HepG2 (cell line): ENCODE data around the gene NOS1AP. TPM values are rescaled to one million over a fixed set of nuclear protein-coding genes. Genes with fewer than 3 reads are reported as not detected.

ENCODE experiments used
- ATAC-seq: fragments of 200-7000 bp; cut with Tn5 transposase; 3 replicates; pipeline ENCODE4 v1.9.1; 2020; ENCODE audit warnings: mild to moderate bottlenecking, moderate library complexity
- BruUV-seq: library from RNA; stranded (reverse); fragments of 400-500 nt; replicated peaks from 2 replicates; lab custom pipeline; 2021; lab: Mats Ljungman, UMichigan
- CTCF ChIA-PET: fragments of 300-600 bp; formaldehyde crosslinking; extraction: SDS; loops from one replicate; lab custom pipeline; 2021; ENCODE audit warnings: low total read pairs, inconsistent platforms, low intra/inter-chr PET ratio; lab: Yijun Ruan, JAX
- POLR2A ChIA-PET: fragments of 350-600 bp; sonication (Branson Sonifier 250); formaldehyde crosslinking; loops from one replicate; lab custom pipeline; 2020; ENCODE audit warnings: antibody characterized with exemption, inconsistent platforms; lab: Yijun Ruan, JAX
- DNase-seq: peaks from one replicate; pipeline ENCODE4 v3.0.0-alpha.2; 2015; ENCODE audit warnings: low spot score
- FAIRE-seq: peaks from 3 replicates; lab custom pipeline; 2011; peaks lifted over from hg19 to GRCh38; lab: Jason Lieb, UNC
- H2AFZ ChIP-seq: one replicate; pipeline ENCODE4 v1.6.1; 2011; ENCODE audit warnings: low read length, inconsistent platforms
- H3K27ac ChIP-seq: fragments of 300-600 bp; 3 replicates; pipeline ENCODE4 v1.8.0; 2011; ENCODE audit warnings: mixed run types, mild to moderate bottlenecking, mixed read lengths, low read length, inconsistent platforms; ENCODE audit not compliant: insufficient read depth; ENCODE audit errors: extremely low read length
- H3K27me3 ChIP-seq, 2 experiments: fragments of 200-600 bp in 1 of 2; 2 replicates in 1 of 2; 3 replicates in 1 of 2; pipeline versions ENCODE4 v1.6.0 to v1.8.0; 2011; ENCODE audit warnings: low read length in 2 of 2, mild to moderate bottlenecking in 2 of 2, moderate library complexity in 2 of 2, inconsistent platforms in 1 of 2; ENCODE audit not compliant: insufficient read depth in 2 of 2, control insufficient read depth in 1 of 2
- H3K36me3 ChIP-seq, 2 experiments: fragments of 200-600 bp in 1 of 2; replicated peaks in 1 of 2; 2 replicates in 1 of 2; 3 replicates in 1 of 2; pipeline versions ENCODE4 v1.5.1 to v1.8.0; 2011; ENCODE audit warnings: low read length in 2 of 2, inconsistent platforms in 1 of 2; ENCODE audit not compliant: insufficient read depth in 2 of 2, control insufficient read depth in 1 of 2
- H3K4me1 ChIP-seq: 2 replicates; pipeline ENCODE4 v1.5.1; 2012; ENCODE audit warnings: low read length, inconsistent platforms; ENCODE audit not compliant: insufficient read depth
- H3K4me2 ChIP-seq: 2 replicates; pipeline ENCODE4 v1.6.0; 2011; ENCODE audit warnings: low read depth, low read length, inconsistent platforms
- H3K4me3 ChIP-seq, 3 experiments: fragments of 200-600 bp in 1 of 3; sonication (generic), shearing (Covaris generic) in 1 of 3; replicated peaks in 1 of 3; 2 replicates each; pipeline ENCODE4 v1.5.1; 2011 to 2016; ENCODE audit warnings: low read length in 3 of 3, inconsistent platforms in 2 of 3, low read depth in 2 of 3, mild to moderate bottlenecking in 2 of 3, control low read depth in 1 of 3, mixed read lengths in 1 of 3; ENCODE audit not compliant: insufficient read depth in 1 of 3
- H3K79me2 ChIP-seq: one replicate; pipeline ENCODE4 v1.6.1; 2011; ENCODE audit warnings: low read length, inconsistent platforms; ENCODE audit not compliant: insufficient read depth
- H3K9ac ChIP-seq: 2 replicates; pipeline ENCODE4 v1.6.0; 2011; ENCODE audit warnings: mild to moderate bottlenecking, low read depth, low read length, inconsistent platforms; ENCODE audit not compliant: insufficient read depth
- H3K9me3 ChIP-seq: 2 replicates; pipeline ENCODE4 v1.5.1; 2012; ENCODE audit warnings: mild to moderate bottlenecking, low read length
- H4K20me1 ChIP-seq: 2 replicates; pipeline ENCODE4 v1.6.0; 2011; ENCODE audit warnings: inconsistent platforms, mild to moderate bottlenecking, low read length, moderate library complexity; ENCODE audit not compliant: insufficient read depth
- CERS6 ChIP-seq: sonication (generic); formaldehyde crosslinking; IDR thresholded peaks from 2 replicates; pipeline ENCODE4 v1.5.0; 2020; ENCODE audit warnings: missing genetic modification reagents
- ELF1 ChIP-seq: sonication (generic); formaldehyde crosslinking; IDR thresholded peaks from 2 replicates; pipeline ENCODE4 v1.4.0; 2020; ENCODE audit warnings: missing genetic modification reagents
- GFI1 ChIP-seq: sonication (generic); formaldehyde crosslinking; IDR thresholded peaks from 2 replicates; pipeline ENCODE4 v1.5.0; 2020; ENCODE audit warnings: missing genetic modification reagents, mild to moderate bottlenecking, borderline replicate concordance
- IRF1 ChIP-seq: sonication (generic); formaldehyde crosslinking; IDR thresholded peaks from 2 replicates; pipeline ENCODE4 v1.4.0; 2020; ENCODE audit warnings: low read depth, mild to moderate bottlenecking, missing genetic modification reagents
- NKX3-1 ChIP-seq: sonication (generic); formaldehyde crosslinking; IDR thresholded peaks from 2 replicates; pipeline ENCODE4 v1.5.0; 2020; ENCODE audit warnings: missing genetic modification reagents
- RFX1 ChIP-seq: fragments of 450-650 bp; IDR thresholded peaks from 2 replicates; pipeline ENCODE4 v1.6.1; 2017
- SOX5 ChIP-seq: IDR thresholded peaks from 2 replicates; pipeline ENCODE4 v1.6.1; 2016; ENCODE audit warnings: borderline replicate concordance
- SRY ChIP-seq: sonication (generic); formaldehyde crosslinking; IDR thresholded peaks from 2 replicates; pipeline ENCODE4 v1.8.0; 2022; ENCODE audit warnings: mild to moderate bottlenecking, missing genetic modification reagents
- ZFX ChIP-seq: sonication (generic); formaldehyde crosslinking; IDR thresholded peaks from 2 replicates; pipeline ENCODE4 v1.4.0; 2020; ENCODE audit warnings: mild to moderate bottlenecking, low read depth, missing genetic modification reagents, moderate library complexity
- ZMYM4 ChIP-seq: sonication (generic); formaldehyde crosslinking; IDR thresholded peaks from 2 replicates; pipeline ENCODE4 v1.8.1; 2023; ENCODE audit warnings: mild to moderate bottlenecking, missing genetic modification reagents
- ZNF224 ChIP-seq: sonication (generic); formaldehyde crosslinking; IDR thresholded peaks from 2 replicates; pipeline ENCODE4 v1.5.0; 2020; ENCODE audit warnings: mild to moderate bottlenecking, missing genetic modification reagents
- ZNF333 ChIP-seq: sonication (generic); formaldehyde crosslinking; IDR thresholded peaks from 2 replicates; pipeline ENCODE4 v1.4.0; 2020; ENCODE audit warnings: mild to moderate bottlenecking, missing genetic modification reagents, borderline replicate concordance
- ZNF33B ChIP-seq: sonication (generic); formaldehyde crosslinking; IDR thresholded peaks from 2 replicates; pipeline ENCODE4 v1.5.1; 2020; ENCODE audit warnings: mild to moderate bottlenecking, missing genetic modification reagents
- ZNF709 ChIP-seq: sonication (generic); formaldehyde crosslinking; IDR thresholded peaks from 2 replicates; pipeline ENCODE4 v1.5.0; 2020; ENCODE audit warnings: mild to moderate bottlenecking, missing genetic modification reagents
- WGBS: methylation state at CpG from one replicate; pipeline ENCODE4 v1.1.6; 2017; ENCODE audit warnings: low lambda C conversion rate; 5-methylcytosine and 5-hydroxymethylcytosine counted together
- in situ Hi-C: cut with HindIII; loops from 2 replicates; pipeline ENCODE4 v1.10.0; 2017; ENCODE audit warnings: low pct_unique_long_range_greater_than_20kb; ENCODE audit not compliant: extremely low pct_ligation_motif_present
- intact Hi-C: fragments of 100-400 bp; cut with micrococcal nuclease; formaldehyde crosslinking; loops from one replicate; pipeline ENCODE4 v1.10.0; 2022; ENCODE audit not compliant: unreplicated experiment
- polyA plus RNA-seq, 8 experiments: library from polyadenylated mRNA; depleted of rRNA in 3 of 8; stranded (reverse) in 7 of 8; unstranded in 1 of 8; fragments of >200 nt; fragmentation: Illumina TruSeq in 4 of 8; extraction: Trizol in 4 of 8; gene quantifications; 2 replicates each; pipeline versions ENCODE4 v1.2.1 to v1.2.3, GENCODE V29; 2011 to 2016; ENCODE audit warnings: low read depth in 4 of 8, missing spikeins in 1 of 8, mixed read lengths in 1 of 8; ENCODE audit not compliant: insufficient read depth in 1 of 8
- total RNA-seq, 5 experiments: library from RNA; depleted of rRNA; stranded (reverse); fragments of >200 nt; fragmentation: Illumina TruSeq; extraction: Trizol; gene quantifications; 2 replicates each; pipeline ENCODE4 v1.2.3, GENCODE V29; 2016; ENCODE audit warnings: low read depth in 1 of 5
- TF ChIP-seq, protein P1 (sequence below): IDR thresholded peaks from 2 replicates; pipeline ENCODE4 v1.6.1; 2016; ENCODE audit warnings: control low read depth
- TF ChIP-seq, protein P2 (sequence below): IDR thresholded peaks from 2 replicates; pipeline ENCODE4 v1.6.1; 2016

NOS1AP gene
- total and polyA plus RNA-seq, 2 of the 13 experiments (the other 11 are each of a cell fraction or from before 2014, with no cell fraction given), result 2.0 to 3.3 TPM

GRCh38 chr1:162138599-162139181 lies 69.2 kb downstream of the NOS1AP start:
- FAIRE-seq, result no peak
- Histone ChIP-seq H3K4me2 (no peak overlapping the region), H3K36me3 (no peaks in the 10 kb centered on the region), H3K27me3 (no peaks in the 10 kb centered on the region), H3K9ac (no peak overlapping the region), H3K4me3 (no peak overlapping the region), H2AFZ (no peak overlapping the region), H3K79me2 (peaks cover 85% of the 10 kb centered on the region), H3K4me1 (peaks cover 95% of the 10 kb centered on the region), H3K27ac (peak overlapping the region; percentile 2), H4K20me1 (no peaks in the 10 kb centered on the region), H3K9me3 (no peaks in the 10 kb centered on the region)
- DNase-seq, result no peak
- 52% methylated on average over 4 of the region's 4 CpGs for WGBS
- intact Hi-C loops (no loop called here), in situ Hi-C loops (no loop called here)
- TF ChIP-seq GFI1 (CRISPR knock-in tag) (no peak), RFX1 (no peak), ZNF709 (CRISPR knock-in tag) (no peak), IRF1 (CRISPR knock-in tag) (no peak)
- BruUV-seq, result no TSS peak
- POLR2A ChIA-PET, result no interaction called here
- CTCF ChIA-PET, result no interaction called here
- ATAC-seq, result no peak

DNA sequence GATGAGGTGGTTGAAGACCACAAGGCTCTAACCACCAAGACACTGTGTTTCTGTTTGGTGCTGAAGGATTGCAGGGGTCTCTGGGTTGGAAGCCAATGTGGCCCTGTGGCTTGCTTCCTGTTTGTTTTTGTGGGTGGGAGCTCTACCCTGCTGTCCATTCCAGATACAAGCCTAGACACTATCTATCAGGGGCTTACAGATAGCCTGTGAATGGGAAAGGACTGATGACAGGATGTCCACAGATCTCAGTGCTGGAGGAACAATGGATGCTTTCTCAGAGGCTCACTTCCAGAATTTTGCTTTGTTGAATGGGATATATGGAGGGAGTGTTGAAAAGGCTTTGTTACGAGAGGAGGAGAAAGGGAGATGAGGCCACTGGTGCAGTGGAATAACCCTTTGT lies 69.7 kb downstream of the NOS1AP start:
- in situ Hi-C loops (no loop called here), intact Hi-C loops (no loop called here)
- POLR2A ChIA-PET, result no interaction called here
- DNase-seq (peak; percentile 72), FAIRE-seq (no peak), ATAC-seq (no peak)
- 71% methylated on average over 1 of the region's 1 CpG for WGBS
- Histone ChIP-seq H3K27me3 (no peaks in the 10 kb centered on the region), H3K9me3 (no peaks in the 10 kb centered on the region), H3K79me2 (peaks cover 85% of the 10 kb centered on the region), H4K20me1 (no peaks in the 10 kb centered on the region), H3K4me3 (no peak overlapping the region), H3K27ac (peak overlapping the region; percentile 2), H3K4me2 (no peak overlapping the region), H3K4me1 (peaks cover 95% of the 10 kb centered on the region), H2AFZ (no peak overlapping the region), H3K36me3 (no peaks in the 10 kb centered on the region), H3K9ac (no peak overlapping the region)
- no TSS peak for BruUV-seq
- CTCF ChIA-PET, result no interaction called here
- TF ChIP-seq ZMYM4 (CRISPR knock-in tag) (0 out of 2 replicates have a peak, but pooled peaks have one; percentile 8), CERS6 (CRISPR knock-in tag) (no peak), ELF1 (CRISPR knock-in tag) (no peak), ZNF333 (CRISPR knock-in tag) (no peak), SRY (CRISPR knock-in tag) (no peak), SOX5 (CRISPR knock-in tag) (peak; percentile 45; the same call in 1 of the 2 replicates), NKX3-1 (CRISPR knock-in tag) (no peak), ZNF33B (CRISPR knock-in tag) (no peak), ZNF224 (no peak), ZFX (CRISPR knock-in tag) (no peak)
- TF ChIP-seq, protein P1, sequence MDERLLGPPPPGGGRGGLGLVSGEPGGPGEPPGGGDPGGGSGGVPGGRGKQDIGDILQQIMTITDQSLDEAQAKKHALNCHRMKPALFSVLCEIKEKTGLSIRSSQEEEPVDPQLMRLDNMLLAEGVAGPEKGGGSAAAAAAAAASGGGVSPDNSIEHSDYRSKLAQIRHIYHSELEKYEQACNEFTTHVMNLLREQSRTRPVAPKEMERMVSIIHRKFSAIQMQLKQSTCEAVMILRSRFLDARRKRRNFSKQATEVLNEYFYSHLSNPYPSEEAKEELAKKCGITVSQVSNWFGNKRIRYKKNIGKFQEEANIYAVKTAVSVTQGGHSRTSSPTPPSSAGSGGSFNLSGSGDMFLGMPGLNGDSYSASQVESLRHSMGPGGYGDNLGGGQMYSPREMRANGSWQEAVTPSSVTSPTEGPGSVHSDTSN, result no peak
- TF ChIP-seq, protein P2, sequence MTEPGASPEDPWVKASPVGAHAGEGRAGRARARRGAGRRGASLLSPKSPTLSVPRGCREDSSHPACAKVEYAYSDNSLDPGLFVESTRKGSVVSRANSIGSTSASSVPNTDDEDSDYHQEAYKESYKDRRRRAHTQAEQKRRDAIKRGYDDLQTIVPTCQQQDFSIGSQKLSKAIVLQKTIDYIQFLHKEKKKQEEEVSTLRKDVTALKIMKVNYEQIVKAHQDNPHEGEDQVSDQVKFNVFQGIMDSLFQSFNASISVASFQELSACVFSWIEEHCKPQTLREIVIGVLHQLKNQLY (CRISPR knock-in tag), result no peak
